Measurements from ENCODE around the gene LAMTOR5. TPM values are rescaled to one million over a fixed set of nuclear protein-coding genes. Genes with fewer than 3 reads are reported as not detected.

LAMTOR5 gene
- total and polyA plus RNA-seq, 2 of the 4 experiments (the other 2 are of a cell fraction) = 159 to 369 TPM

- dilution Hi-C loops (cut with HindIII; ENCODE audit: low sequenced_read_pairs, unreplicated experiment) = no loop called here
- intact Hi-C loops (cut with micrococcal nuclease) = no loop called here
- peaks cover 18% of the 10 kb centered on the region for H3K27me3 ChIP-seq (ENCODE audit: control insufficient read depth, insufficient read depth, low read length)
- H2BK15ac ChIP-seq (ENCODE audit: low read depth, low read length) = no peak overlapping the region
- POLR2A ChIA-PET (ENCODE audit: unreplicated experiment) = no interaction called here
- TF ChIP-seq RFX5 (IDR thresholded peaks at IDR 0.05; ENCODE audit: low read depth, low read length) (no peak), RCOR1 (IDR thresholded peaks at IDR 0.05; ENCODE audit: insufficient replicate concordance, low read length) (no peak), FOS (IDR thresholded peaks at IDR 0.05; ENCODE audit: low read depth, low read length) (no peak), CHD1 (IDR thresholded peaks at IDR 0.05; ENCODE audit: low read depth, low read length) (no peak), MAFK (IDR thresholded peaks at IDR 0.05; ENCODE audit: low read depth, low read length) (no peak), MAZ (IDR thresholded peaks at IDR 0.05; ENCODE audit: borderline replicate concordance, low read depth, low read length) (no peak), CEBPB (IDR thresholded peaks at IDR 0.05; ENCODE audit: low read depth, low read length) (no peak), RAD21 (IDR thresholded peaks at IDR 0.05; ENCODE audit: low read length) (no peak), BHLHE40 (IDR thresholded peaks at IDR 0.05; ENCODE audit: low read depth, low read length) (no peak), SMC3 (IDR thresholded peaks at IDR 0.05; ENCODE audit: low read depth, low read length) (no peak), MXI1 (IDR thresholded peaks at IDR 0.05; ENCODE audit: borderline replicate concordance, low read depth, low read length) (no peak), POLR2A (IDR thresholded peaks at IDR 0.05; ENCODE audit: low read depth, low read length) (no peak), NFE2L2 (IDR thresholded peaks at IDR 0.05; ENCODE audit: low read depth, low read length) (no peak), CTCF (conservative IDR thresholded peaks at IDR 0.05; ENCODE audit: low read depth, low read length) (no peak)
- TF ChIP-seq, protein P1, sequence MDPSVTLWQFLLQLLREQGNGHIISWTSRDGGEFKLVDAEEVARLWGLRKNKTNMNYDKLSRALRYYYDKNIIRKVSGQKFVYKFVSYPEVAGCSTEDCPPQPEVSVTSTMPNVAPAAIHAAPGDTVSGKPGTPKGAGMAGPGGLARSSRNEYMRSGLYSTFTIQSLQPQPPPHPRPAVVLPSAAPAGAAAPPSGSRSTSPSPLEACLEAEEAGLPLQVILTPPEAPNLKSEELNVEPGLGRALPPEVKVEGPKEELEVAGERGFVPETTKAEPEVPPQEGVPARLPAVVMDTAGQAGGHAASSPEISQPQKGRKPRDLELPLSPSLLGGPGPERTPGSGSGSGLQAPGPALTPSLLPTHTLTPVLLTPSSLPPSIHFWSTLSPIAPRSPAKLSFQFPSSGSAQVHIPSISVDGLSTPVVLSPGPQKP (IDR thresholded peaks at IDR 0.05; ENCODE audit: borderline replicate concordance, low read depth, low read length) = no peak
- TF ChIP-seq, protein P2, sequence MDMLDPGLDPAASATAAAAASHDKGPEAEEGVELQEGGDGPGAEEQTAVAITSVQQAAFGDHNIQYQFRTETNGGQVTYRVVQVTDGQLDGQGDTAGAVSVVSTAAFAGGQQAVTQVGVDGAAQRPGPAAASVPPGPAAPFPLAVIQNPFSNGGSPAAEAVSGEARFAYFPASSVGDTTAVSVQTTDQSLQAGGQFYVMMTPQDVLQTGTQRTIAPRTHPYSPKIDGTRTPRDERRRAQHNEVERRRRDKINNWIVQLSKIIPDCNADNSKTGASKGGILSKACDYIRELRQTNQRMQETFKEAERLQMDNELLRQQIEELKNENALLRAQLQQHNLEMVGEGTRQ (IDR thresholded peaks at IDR 0.05; ENCODE audit: low read depth, low read length) = no peak
- H3K56ac ChIP-seq (ENCODE audit: extremely low read depth, insufficient read depth, low read length) = no peak overlapping the region
- H2BK120ac ChIP-seq (ENCODE audit: low read depth, low read length) = no peak overlapping the region
- H4K20me1 ChIP-seq (ENCODE audit: insufficient read depth, low read length) = no peaks in the 10 kb centered on the region
- H3K23ac ChIP-seq (ENCODE audit: low read depth, low read length) = no peak overlapping the region
- no peak overlapping the region for H2AFZ ChIP-seq (replicated peaks; ENCODE audit: low read length, poor library complexity)
- no peak overlapping the region for H3K4me3 ChIP-seq (ENCODE audit: insufficient read depth, low read depth, low read length)
- H3K4me1 ChIP-seq (ENCODE audit: control insufficient read depth, insufficient read depth, low read length) = no peaks in the 10 kb centered on the region
- no peaks in the 10 kb centered on the region for H3K79me1 ChIP-seq (ENCODE audit: low read depth in 1 of 2, low read length in 2 of 2)
- WGBS, 2 experiments (ENCODE audit: extremely low coverage in 2 of 2, insufficient read length in 1 of 2) = no CpG with 5 or more reads among the region's 1 CpG
- DNase-seq (no peak), ATAC-seq (ENCODE audit: low read depth) (no peak)
- CTCF ChIA-PET = no interaction called here
- H2AK5ac ChIP-seq (ENCODE audit: low read depth, low read length) = no peak overlapping the region
- H2AK9ac ChIP-seq (replicated peaks; ENCODE audit: low read depth, low read length, poor library complexity) = no peak overlapping the region
- no peak overlapping the region for H3K4ac ChIP-seq (ENCODE audit: low read depth, low read length)
- no peak overlapping the region for H4K91ac ChIP-seq (ENCODE audit: insufficient read depth, low read depth, low read length)
- H3K18ac ChIP-seq (ENCODE audit: low read depth, low read length) = no peak overlapping the region
- no peak overlapping the region for H4K5ac ChIP-seq (ENCODE audit: low read depth, low read length)
- H4K8ac ChIP-seq (ENCODE audit: low read depth in 2 of 2, low read length in 2 of 2) = no peak overlapping the region
- no peak overlapping the region for H3K14ac ChIP-seq (replicated peaks; ENCODE audit: low read depth, low read length)
- no peak overlapping the region for H2BK20ac ChIP-seq (ENCODE audit: low read depth, low read length)
- H3K9me1 ChIP-seq (ENCODE audit: insufficient read depth, low read length) = no peaks in the 10 kb centered on the region
- H3K9me3 ChIP-seq (ENCODE audit: control insufficient read depth, insufficient read depth, low read length) = no peaks in the 10 kb centered on the region
- BruUV-seq (replicated peaks) = no TSS peak
- H3K36me3 ChIP-seq (ENCODE audit: control insufficient read depth, insufficient read depth, low read length) = no peaks in the 10 kb centered on the region
- in situ Hi-C loops (cut with MboI; ENCODE audit: low sequenced_read_pairs) = loop anchor here (10.0 kb wide), 2 partner anchors 76 to 214 kb away; no protein-coding TSS in a partner anchor
- no peak overlapping the region for H3K4me2 ChIP-seq (ENCODE audit: low read depth, low read length)
- no peak overlapping the region for H3K9ac ChIP-seq (ENCODE audit: low read depth, low read length)
- H3K27ac ChIP-seq (ENCODE audit: insufficient read depth, low read length) = no peak overlapping the region
- H2BK5ac ChIP-seq (ENCODE audit: low read depth, low read length, poor library complexity, severe bottlenecking) = no peak overlapping the region
Measured at GRCh38 chr1:110418729-110419128, 11.2 kb upstream of the LAMTOR5 start.
